Medulla oblongata (tissue), 1 donor: Measurements from ENCODE around the gene TMBIM6.
"Not testable (repeated sequence)": the region's sequence is repeated elsewhere in the genome, so short reads cannot be mapped to it uniquely, and the experiment has no call there.

ENCODE experiments used
- DNase-seq: peaks from one replicate; pipeline ENCODE4 v3.0.0-alpha.2; 2015; ENCODE audit errors: extremely low spot score

The TMBIM6 gene

DNA sequence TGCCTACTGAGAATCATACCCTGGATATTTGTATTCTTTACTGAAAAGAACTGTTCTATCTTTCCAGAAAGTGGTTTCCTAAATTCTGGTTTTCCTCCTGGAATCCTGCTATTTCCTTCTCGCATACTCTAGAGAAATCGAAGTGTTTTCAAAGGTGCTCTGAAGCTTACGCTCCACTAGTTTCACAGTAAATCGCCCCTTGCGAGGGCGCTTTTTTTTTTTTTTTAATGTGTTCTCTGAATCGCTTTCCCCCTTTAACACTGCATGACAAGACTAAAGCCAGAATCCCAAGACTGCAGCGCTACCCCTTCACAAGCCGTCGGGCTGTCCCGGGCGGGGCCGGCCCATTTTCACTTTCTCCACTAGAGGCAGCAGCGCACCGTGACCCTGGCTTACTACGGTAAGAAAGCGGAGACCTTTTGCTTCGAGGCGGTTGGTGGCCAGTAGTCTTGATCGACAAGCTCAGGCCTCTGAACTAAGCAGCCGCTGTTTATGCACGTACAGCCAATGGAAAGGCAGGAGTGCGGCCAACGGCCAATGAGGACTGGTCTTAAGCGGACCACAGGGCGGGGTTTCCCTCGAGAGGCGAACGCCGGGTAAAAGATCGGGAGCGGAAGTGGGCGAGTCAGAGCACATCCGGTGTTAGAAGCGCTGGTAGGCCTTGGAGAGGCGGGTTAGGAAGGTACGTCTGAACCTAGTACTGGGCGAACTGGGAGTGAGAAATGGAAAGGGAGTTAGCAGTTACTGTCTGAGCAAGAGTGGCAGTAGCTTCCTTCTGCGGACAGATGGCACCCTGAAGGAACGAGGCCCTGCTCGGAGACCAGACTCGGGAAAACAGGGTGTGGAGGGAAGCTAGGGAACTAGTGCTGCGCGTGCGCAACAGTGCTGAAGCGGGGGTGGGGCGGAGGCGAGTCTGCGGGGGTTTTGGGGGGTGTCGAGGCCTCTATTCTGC, at the start of gene TMBIM6:
TSS of gene TMBIM6 (plus strand) at position 628 of the 952 bp plus-strand sequence. CDS start 10,937 bp downstream, outside the sequence.
- DNase-seq, result peak; percentile 100

GRCh38 chr12:49692851-49693250, 48.5 kb upstream of the TMBIM6 start:
- DNase-seq, result no peak

GRCh38 chr12:49693931-49694444, 47.4 kb upstream of the TMBIM6 start:
- no peak for DNase-seq

GRCh38 chr12:49696723-49697122, 44.6 kb upstream of the TMBIM6 start:
- DNase-seq, result no peak

DNA sequence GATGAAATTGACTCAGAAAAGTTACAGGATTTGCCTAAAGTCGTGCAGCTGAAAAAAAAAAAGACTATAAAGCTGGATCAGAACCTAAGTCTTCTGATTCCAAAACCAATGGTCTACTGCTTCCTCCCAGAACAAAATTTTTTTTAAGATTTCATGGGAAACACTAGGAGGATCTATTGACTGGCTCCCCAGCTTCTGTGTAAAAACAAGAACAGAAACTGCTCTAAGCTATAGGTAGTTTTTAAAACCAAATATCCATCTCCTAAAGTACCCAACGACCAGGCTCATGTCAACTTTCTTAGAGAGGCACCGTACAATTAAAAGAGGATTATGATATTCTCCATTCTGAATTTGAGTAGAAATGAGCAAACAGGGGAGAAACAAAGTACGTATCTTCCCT, 43.5 kb upstream of the TMBIM6 start:
- no peak for DNase-seq

DNA sequence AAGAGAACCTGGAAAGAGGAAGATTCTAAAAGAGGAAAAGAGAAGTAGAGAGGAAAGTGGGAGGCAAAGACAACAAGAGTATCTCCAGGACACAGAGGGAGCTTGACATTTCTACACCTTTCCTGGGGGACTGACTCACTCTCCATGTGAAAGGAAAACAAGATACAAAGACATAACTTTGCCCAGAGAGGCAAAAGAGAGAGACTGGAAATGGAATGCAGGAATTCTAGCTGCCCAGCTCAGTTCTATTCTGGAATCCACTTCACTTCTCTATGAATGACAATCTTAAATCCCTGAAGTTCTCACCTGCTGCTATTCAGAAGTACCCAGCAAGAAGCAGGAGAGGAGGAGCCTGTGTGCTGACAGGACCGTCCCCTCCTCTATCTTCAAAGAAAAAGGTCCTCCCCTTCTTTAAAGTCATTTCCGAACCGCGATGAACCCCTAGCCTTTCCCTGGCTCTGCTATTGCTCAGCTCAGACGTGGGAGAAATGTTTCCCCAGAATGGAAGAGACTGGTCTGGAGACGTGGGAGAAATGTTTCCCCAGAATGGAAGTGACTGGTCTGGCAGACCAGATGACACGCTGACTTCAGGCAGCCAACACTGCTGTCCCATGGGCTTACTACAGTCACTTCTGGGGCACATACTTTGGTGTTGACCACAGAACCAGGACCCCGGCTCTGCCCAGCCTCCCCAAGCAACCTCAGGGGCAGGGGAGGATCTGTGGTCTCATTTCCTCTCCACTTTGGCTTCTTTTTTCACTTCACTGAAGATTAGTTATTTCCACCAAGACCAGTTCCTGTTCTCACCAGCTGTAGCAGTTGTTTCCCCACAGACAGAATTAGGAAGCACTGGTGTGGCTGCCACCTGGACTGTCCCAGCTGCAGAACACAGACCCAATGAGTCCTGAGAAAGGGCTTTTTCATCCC, 42.5 kb upstream of the TMBIM6 start:
- DNase-seq, result peak; percentile 65

GRCh38 chr12:49702009-49702408, 39.3 kb upstream of the TMBIM6 start:
- no peak for DNase-seq

DNA sequence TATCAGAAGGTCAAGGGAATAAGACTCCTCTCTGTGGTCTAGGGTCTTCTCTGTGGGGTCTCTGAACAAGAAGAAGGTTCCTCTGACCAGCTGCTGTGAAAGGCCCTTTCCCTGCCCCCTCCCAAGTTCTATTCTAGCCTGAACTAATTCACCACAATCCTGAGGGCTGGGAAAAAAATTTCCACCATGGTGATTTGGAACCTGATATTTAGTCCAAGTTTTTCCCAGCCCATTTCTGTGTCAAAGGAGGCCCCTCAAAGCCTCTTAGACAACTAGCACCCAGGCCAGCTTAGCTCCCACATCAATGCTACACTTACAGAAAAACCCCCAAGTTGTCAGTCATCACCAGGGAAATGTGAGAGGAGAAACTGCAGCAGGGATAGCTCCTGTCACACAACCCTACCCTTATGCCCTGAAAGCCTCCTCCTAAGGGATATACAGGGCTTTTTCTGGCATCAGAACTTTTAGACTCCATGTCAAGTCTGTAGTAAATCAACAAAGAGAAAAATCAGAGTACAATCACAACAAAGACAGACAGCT, 38.6 kb upstream of the TMBIM6 start:
- DNase-seq, result no peak

- peak; percentile 56 for DNase-seq
Observed at GRCh38 chr12:49703647-49704137, 37.7 kb upstream of the TMBIM6 start.

DNA sequence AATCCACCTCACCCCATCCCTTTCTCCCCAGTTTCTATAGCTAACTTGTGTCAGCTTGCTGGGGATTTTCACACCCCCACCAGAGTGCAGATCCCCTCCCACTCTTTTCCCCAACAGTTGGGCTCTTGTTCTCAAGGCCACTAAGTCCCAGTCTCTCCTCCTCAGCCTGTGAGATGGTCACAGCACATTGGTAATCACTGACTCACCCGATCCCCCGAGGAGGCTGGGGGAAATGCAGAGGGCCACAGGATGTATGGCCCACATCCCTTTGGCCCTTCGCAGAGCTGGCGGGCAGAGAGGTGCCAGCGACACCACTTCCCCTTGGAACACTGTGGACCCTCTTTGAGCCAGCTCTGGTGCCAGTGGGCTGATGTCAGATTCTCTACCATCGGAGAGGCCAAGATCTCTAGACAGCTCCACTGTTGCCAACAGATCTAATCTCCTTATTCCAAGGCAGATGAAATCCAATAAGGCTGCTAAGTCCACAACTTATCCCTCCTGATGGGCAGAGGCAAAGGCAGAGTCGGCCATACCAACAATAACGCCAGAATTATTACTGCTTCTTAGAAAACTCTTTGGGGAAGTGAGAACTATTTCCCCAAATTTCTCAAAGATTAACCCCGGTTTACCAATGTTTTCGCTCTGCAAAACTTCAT, 35.8 kb upstream of the TMBIM6 start:
- peak; percentile 48 for DNase-seq

GRCh38 chr12:49706351-49707127, 34.8 kb upstream of the TMBIM6 start:
- DNase-seq, result peak; percentile 42

DNA sequence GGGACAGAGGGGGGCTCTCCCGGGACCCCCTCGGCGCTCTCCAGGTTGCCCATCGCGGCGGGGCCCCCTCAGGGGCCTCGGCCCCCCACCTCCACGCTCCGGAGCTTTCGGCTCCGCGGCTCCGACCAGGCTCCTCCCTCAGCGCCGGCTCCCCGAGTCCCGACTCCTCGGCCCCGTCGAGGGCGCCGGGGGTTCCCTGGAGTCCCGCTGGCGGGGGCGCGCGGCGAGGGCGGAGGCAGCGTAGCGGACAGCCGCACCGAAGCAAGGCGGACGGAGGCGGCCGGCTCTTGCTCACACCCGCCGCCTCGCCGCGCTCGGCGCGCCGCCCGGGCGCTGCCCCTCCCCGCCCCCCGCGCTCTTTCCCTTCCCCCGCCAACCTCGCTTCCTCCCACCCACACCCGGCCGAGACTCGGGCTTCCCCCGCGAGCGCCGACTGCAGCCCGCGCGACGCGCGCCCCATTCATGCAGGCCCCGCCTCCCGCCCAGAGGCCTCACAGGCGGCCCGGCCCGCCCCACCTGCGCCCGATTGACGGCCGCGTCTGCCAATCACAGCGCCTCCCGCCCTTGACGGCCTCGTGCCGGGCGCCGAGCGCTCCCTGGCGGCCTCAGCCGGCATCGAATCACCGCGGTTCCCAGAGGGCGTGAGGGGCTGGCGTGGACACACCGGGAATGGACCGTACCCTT, 34.1 kb upstream of the TMBIM6 start, which contains the start of gene FMNL3:
TSS of gene FMNL3 (minus strand) at position 278 of the 684 bp plus-strand sequence. CDS start at position 53, 225 bp downstream.
- DNase-seq, result peak; percentile 98

- DNase-seq, result no peak
Observed at GRCh38 chr12:49707812-49708147, 33.6 kb upstream of the TMBIM6 start.

- no peak for DNase-seq
Observed at GRCh38 chr12:49708851-49709250, 32.5 kb upstream of the TMBIM6 start.

GRCh38 chr12:49713952-49714351, 27.4 kb upstream of the TMBIM6 start:
- not testable (repeated sequence) for DNase-seq

GRCh38 chr12:49716553-49716952, 24.8 kb upstream of the TMBIM6 start:
- no peak for DNase-seq

- not testable (repeated sequence) for DNase-seq
Observed at GRCh38 chr12:49717800-49718199, 23.6 kb upstream of the TMBIM6 start.

- no peak for DNase-seq
Observed at GRCh38 chr12:49720214-49720613, 21.1 kb upstream of the TMBIM6 start.

DNA sequence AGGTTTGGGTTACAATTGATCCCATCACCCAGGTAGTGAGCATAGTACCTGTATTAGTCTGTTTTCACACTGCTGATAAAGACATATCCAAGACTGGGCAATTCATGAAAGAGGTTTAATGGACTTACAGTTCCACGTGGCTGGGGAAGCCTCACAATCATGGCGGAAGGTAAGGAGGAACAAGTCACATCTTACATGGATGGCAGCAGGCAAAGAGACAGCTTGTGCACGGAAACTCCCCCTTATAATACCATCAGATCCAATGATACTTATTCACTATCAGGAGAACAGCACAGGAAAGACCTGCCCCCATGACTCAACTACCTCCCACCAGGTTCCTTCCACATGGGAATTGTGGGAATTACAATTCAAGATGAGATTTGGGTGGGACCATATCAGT, 20.0 kb upstream of the TMBIM6 start:
- DNase-seq, result not testable (repeated sequence)

- no peak for DNase-seq
Observed at GRCh38 chr12:49728446-49728845, 12.9 kb upstream of the TMBIM6 start.
